Astrocyte of the spinal cord (primary cell): ENCODE results near the gene FSCN2.

Experiments
- DNase-seq: peaks from one replicate; pipeline ENCODE4 v3.0.0; 2011; ENCODE audit warnings: low read depth, low spot score
- H3K4me3 ChIP-seq: 2 replicates; pipeline ENCODE4 v1.5.1; 2011; ENCODE audit warnings: low read depth, mild to moderate bottlenecking, low read length, moderate library complexity
- CTCF ChIP-seq: IDR thresholded peaks from 2 replicates; pipeline ENCODE4 v1.5.1; 2012; ENCODE audit warnings: low read depth, mild to moderate bottlenecking, low read length, inconsistent platforms
- in situ Hi-C: cut with HindIII; loops from 2 replicates; pipeline ENCODE4 v1.10.0; 2017; ENCODE audit warnings: low sequenced_read_pairs

Gene FSCN2

GRCh38 chr17:81579298-81579697 is 51.1 kb downstream of the FSCN2 start:
- no peak for TF ChIP-seq CTCF
- H3K4me3 ChIP-seq: no peak overlapping the region
- no peak for DNase-seq
- in situ Hi-C loops: no loop called here

GRCh38 chr17:81579821-81580321 is 51.7 kb downstream of the FSCN2 start:
- in situ Hi-C loops: no loop called here
- peak; percentile 59 for DNase-seq
- no peak for TF ChIP-seq CTCF
- no peak overlapping the region for H3K4me3 ChIP-seq

GRCh38 chr17:81580481-81580880 is 52.3 kb downstream of the FSCN2 start:
- H3K4me3 ChIP-seq: no peak overlapping the region
- in situ Hi-C loops: no loop called here
- no peak for TF ChIP-seq CTCF

GRCh38 chr17:81581758-81582157 is 53.6 kb downstream of the FSCN2 start:
- no peak for TF ChIP-seq CTCF
- H3K4me3 ChIP-seq: no peak overlapping the region
- no peak for DNase-seq
- in situ Hi-C loops: no loop called here

More at GRCh38 chr17:81580481-81580880, 52.3 kb downstream of the FSCN2 start:
- DNase-seq: no peak

- in situ Hi-C loops: no loop called here
- no peak for TF ChIP-seq CTCF
- DNase-seq: peak; percentile 68
- H3K4me3 ChIP-seq: no peak overlapping the region
Observed at GRCh38 chr17:81582341-81582740, 54.2 kb downstream of the FSCN2 start.

GRCh38 chr17:81582749-81583148 is 54.6 kb downstream of the FSCN2 start:
- in situ Hi-C loops: no loop called here

More at GRCh38 chr17:81582749-81583148, 54.6 kb downstream of the FSCN2 start:
- TF ChIP-seq CTCF: peak; percentile 11
- no peak overlapping the region for H3K4me3 ChIP-seq
- DNase-seq: no peak
